Omental fat pad (tissue), 4 donors: ENCODE data around the gene ATP5F1E. TPM values are rescaled to one million over a fixed set of nuclear protein-coding genes. Genes with fewer than 3 reads are reported as not detected.
A peak's percentile ranks its signal among the peaks of the same experiment; 100 is the strongest.

ENCODE experiments used
- ATAC-seq: fragments of 150-250 bp; one replicate; pipeline ENCODE4 v1.9.1; 2016; ENCODE audit warnings: mild to moderate bottlenecking, moderate library complexity; ENCODE audit not compliant: low FRiP score
- DNase-seq: peaks from one replicate; pipeline ENCODE4 v3.0.0-alpha.2; 2019; ENCODE audit warnings: low spot score
- total RNA-seq, 4 donors: library from RNA; depleted of rRNA; stranded (reverse); fragments of >200 nt; gene quantifications; one replicate each; pipeline ENCODE4 v1.1.0, GENCODE V29; 2016
- TF ChIP-seq, protein P1 (sequence below), 3 donors: fragments of 450-650 bp; IDR thresholded peaks; one replicate each; pipeline ENCODE4 v1.5.1; 2016 to 2017; ENCODE audit warnings: antibody characterized with exemption in 3 of 3, mild to moderate bottlenecking in 3 of 3, moderate library complexity in 2 of 3

Gene ATP5F1E
- total RNA-seq, 4 donors from 2014 or later: 33.4 to 46.4 (median 37.5) TPM

DNA sequence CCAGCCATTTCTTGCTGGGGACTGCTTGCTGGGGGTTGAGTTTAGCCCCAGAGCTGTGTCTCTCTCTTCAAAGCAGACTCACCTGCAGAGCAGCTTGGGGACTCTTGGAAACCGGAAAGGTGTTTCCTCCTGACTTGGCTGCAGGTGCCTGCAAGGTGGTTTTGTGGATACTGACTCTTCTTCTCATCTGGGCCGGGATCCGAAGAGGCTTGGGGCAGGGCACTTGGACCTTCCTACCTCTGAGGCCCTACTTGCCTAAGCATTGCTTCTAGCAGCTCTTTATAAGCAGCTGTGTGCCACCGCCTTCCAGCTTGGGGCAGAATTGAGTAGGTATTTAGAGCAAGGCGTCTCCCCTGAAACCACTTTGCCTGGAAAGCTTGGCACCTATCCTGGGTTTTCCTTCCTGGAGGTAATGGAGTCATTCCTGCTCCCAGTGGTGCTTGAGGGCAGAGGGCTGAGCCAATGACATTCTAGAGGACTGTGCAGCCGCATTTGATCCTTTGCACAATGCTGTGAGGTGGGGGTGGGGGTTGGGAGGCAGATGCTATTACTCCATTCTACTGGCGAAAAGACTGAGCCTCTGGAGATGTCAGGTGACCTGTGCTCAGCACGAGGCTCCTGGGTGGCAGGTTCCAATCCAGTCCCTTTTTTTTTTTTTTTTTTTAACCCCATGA lies 21.7 kb downstream of the ATP5F1E start:
- DNase-seq (no peak), ATAC-seq (no peak)
- TF ChIP-seq, protein P1, sequence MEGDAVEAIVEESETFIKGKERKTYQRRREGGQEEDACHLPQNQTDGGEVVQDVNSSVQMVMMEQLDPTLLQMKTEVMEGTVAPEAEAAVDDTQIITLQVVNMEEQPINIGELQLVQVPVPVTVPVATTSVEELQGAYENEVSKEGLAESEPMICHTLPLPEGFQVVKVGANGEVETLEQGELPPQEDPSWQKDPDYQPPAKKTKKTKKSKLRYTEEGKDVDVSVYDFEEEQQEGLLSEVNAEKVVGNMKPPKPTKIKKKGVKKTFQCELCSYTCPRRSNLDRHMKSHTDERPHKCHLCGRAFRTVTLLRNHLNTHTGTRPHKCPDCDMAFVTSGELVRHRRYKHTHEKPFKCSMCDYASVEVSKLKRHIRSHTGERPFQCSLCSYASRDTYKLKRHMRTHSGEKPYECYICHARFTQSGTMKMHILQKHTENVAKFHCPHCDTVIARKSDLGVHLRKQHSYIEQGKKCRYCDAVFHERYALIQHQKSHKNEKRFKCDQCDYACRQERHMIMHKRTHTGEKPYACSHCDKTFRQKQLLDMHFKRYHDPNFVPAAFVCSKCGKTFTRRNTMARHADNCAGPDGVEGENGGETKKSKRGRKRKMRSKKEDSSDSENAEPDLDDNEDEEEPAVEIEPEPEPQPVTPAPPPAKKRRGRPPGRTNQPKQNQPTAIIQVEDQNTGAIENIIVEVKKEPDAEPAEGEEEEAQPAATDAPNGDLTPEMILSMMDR (IDR thresholded peaks at IDR 0.05): no peak

DNA sequence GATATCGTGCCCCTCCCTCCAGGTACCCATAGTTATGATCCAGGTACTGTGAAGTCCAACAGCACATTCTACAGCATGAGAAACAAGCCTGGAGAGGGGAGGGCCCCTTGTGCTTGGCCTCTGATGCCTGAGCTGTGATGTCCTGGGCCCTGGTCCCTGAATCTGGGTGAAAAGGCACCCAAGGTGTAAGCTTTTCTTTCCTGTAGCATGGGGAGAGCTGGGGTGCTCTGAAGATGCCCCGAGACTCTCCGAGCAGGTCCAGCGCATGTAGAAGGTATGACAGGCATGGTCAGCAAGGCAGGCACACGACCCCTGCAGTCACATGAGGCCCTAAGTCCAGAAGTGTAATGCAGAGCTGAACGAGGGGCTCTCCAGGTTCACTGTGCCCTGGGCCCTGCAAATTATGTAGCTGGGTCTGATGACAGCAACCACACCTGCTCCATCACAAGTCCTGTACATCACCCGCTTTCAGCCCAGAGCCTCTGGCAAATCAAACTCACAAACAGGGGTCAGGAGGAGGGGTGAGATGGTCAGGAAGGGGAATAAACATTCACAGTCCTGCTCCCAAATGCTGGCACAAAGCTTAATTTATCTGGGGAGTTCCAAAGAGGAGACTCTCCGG lies 23.3 kb downstream of the ATP5F1E start:
- TF ChIP-seq, protein P1 (IDR thresholded peaks at IDR 0.05): no peak
- ATAC-seq: no peak
- no peak for DNase-seq

DNA sequence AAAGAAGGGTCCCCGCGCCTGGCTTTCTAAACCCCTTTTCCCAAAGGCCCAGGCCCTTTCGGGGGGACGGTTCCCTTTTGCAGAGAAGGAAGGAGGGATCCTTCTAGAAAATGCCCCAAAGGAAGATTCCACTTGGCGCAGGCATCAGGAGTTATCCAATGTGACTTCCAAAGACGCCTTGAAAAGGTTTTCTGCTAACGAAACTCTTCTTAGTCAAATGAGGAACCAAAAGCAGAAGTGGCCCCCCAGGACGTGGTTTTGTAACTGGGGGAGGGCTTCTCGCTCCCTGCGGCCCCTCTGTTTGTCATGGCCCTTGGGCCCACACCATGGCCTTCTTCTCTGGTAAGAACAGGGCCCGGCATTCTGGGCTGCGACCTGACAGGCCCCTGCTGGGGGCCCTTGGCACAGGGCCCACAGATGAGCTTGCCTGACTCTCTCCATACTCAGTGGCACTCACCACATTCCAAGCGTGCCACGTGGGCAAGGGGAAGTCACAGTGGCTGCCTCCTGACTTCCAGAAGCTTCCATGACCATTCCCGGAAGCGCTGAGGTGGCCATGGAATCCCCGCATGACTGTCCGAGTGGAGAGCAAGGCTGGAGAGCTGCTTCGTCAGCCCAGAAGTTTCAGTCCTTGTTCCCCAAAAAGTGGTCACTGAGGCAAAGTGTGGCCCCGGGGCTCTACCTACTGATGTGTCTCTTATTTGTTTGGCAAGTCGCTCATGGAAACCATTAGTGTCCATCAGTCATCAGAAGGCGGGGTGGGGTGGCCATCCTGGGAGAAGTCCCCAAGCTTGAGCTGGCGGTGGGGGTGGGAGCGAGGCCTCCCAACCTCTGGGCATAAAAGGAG lies 24.2 kb downstream of the ATP5F1E start:
- DNase-seq: no peak
- TF ChIP-seq, protein P1 (IDR thresholded peaks at IDR 0.05): no peak
- no peak for ATAC-seq

DNA sequence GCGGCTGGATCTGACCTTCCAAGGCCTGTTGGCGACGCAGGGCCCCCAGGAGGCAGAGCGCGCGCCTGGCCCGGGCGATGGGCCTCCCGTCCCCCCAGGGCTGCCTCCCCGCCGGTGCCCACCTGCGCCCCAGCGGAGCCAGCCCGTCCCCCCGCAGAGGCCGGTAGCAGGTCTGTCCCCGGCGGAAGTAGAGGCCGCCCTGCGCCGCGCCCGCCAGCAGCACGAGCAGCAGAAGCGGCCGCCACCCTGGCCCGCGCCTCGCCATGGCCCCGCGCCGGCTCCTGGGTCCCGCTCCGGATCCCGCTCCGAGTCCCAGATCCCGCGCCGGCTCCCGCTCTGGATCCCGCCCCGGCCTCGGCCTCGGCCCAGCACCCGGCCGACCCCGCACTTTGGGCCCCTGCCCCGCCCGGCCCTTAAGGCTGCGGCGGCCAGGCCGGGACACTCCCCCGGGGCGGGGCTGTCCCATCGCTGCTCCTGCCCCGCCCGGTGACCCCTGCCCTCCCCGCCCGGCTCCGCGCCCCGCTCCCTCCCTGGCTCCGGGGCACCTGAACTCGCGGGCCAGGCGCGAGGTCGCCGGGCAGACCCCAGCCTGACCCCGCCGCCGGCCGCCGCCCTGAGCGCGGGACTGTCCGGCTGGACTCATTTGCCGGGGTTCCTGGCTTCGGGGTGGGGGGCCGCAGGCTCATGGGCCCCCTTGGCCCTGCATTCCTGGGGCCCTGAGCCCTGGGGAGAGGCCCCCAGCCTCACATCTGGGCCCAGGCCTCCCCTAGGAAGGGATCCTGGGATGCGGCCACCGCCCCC lies 25.1 kb downstream of the ATP5F1E start, which contains the start of gene CTSZ:
Gene CTSZ, minus strand, starts transcription at position 391 of the 801 bp plus-strand sequence. Its CDS starts 126 bp downstream, at position 265.
- TF ChIP-seq, protein P1 (IDR thresholded peaks at IDR 0.05): no peak
- no peak for DNase-seq
- peak; percentile 62 for ATAC-seq

DNA sequence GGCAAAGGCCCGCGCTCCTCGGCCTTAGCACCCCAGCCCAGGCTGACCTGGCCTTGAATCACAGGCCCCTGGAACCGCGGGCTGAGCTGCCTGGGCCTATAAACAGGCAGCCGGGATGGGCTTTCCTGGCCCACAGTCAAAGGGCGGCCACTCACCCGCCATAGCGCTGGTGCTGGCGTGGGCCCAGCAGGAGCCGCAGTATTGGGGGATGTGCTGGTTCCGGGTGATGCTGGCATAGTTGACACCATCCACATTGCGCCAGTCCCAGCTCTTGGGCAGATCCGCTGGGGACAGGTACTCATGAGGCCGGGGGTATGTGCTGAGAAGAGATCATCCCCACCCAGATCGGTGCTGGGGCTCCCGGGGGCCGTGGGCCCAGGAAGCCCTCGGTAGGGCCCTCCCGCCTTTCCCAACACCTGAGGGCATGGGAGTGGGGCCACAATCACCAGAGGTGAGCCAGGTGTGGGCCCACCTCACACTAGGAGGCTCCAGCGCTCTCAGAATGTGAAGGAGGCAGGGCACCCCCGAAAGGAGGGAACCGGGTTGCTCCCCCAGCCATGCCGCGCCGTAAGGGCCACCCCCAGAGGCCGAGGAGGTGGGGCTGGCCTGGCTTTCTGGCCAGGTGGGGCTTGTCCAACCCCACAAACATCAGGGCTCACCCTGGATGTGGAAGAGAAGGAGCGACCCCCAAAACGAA lies 25.8 kb downstream of the ATP5F1E start:
- DNase-seq (no peak), ATAC-seq (peak; percentile 13)
- TF ChIP-seq, protein P1 (IDR thresholded peaks at IDR 0.05): no peak
